Measurements from ENCODE around the gene FYCO1. TPM values are rescaled to one million over a fixed set of nuclear protein-coding genes. Genes with fewer than 3 reads are reported as not detected.
A peak's percentile ranks its signal among the peaks of the same experiment; 100 is the strongest.

The FYCO1 gene
- total RNA-seq, 4 donors from 2014 or later: 38.2 to 66.6 (median 50.5) TPM

DNA sequence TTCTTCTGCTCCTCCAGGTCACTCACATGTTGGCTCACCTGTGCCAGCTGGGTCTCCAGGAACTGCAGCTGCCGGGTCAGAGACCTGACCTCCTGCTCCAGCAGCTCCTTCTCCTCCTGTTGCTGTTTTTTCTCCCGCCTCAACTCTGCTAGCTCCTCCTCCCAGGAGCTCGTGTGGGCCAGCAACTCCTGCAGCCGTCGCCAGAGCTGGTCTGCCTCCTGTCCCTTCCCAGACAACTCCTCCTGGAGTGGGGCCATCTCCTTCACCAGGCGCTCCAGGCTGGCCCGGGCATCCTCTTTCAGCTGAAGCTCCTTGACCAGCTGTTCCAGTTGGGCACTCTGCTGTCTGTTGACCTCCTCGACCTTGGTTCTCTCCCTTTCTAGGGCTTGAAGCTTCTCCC is 27.9 kb downstream of the FYCO1 start:
- H3K36me3 ChIP-seq: peaks cover 42 to 62% of the 10 kb centered on the region in 2 donors
- intact Hi-C loops (cut with DNase I): no loop called here
- peak; percentile 64 to 81 for DNase-seq
- H3K27me3 ChIP-seq: no peaks in the 10 kb centered on the region
- no peaks in the 10 kb centered on the region for H3K9me3 ChIP-seq
- peaks cover 37 to 42% of the 10 kb centered on the region in 2 donors for H3K4me1 ChIP-seq
- peak overlapping the region; percentile 20 to 75 (median 70) for H3K27ac ChIP-seq
- 54 to 57% methylated on average over 8 of the region's 8 CpGs for WGBS, 2 donors
- no peak overlapping the region for H3K4me3 ChIP-seq (replicated peaks in 1 of 3)
- TF ChIP-seq, protein P1, sequence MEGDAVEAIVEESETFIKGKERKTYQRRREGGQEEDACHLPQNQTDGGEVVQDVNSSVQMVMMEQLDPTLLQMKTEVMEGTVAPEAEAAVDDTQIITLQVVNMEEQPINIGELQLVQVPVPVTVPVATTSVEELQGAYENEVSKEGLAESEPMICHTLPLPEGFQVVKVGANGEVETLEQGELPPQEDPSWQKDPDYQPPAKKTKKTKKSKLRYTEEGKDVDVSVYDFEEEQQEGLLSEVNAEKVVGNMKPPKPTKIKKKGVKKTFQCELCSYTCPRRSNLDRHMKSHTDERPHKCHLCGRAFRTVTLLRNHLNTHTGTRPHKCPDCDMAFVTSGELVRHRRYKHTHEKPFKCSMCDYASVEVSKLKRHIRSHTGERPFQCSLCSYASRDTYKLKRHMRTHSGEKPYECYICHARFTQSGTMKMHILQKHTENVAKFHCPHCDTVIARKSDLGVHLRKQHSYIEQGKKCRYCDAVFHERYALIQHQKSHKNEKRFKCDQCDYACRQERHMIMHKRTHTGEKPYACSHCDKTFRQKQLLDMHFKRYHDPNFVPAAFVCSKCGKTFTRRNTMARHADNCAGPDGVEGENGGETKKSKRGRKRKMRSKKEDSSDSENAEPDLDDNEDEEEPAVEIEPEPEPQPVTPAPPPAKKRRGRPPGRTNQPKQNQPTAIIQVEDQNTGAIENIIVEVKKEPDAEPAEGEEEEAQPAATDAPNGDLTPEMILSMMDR (IDR thresholded peaks at IDR 0.05): no peak
- no peak for TF ChIP-seq POLR2A (IDR thresholded peaks at IDR 0.05)

DNA sequence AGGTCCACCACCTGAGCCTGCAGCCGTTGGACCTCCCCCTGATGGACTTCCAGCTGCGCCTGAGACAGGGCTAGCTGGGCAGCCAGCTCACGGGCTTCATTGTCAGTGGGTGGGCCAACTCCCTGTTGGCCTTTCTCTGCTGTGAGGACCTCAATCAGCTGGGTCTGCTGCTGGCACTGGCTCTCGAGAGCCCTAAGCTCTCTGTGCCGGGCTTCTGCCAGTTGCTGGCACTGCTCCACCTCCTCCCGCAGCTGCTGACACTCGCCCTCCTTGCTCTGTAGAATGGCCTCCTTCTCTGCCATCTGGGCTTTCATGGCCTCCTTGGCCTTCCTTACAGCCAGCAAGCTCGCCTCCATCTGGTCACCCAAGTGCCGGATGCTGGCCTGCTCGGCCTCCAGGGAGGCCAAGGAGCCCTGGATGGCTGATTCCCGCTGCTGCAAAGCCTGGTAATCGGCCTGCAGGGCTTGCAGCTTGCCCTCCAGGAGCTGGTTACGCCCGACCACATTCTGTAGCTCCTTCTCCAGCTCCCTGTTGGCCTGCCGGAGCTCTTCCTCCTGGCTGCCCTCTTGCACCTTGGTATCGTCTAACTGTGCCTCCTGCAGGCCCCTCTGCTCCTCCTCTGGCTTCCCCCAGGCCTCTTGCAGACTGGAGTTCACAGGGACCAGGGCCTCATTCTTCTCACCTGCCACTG is 28.5 kb downstream of the FYCO1 start:
- H3K4me3 ChIP-seq (replicated peaks in 1 of 3): no peak overlapping the region
- H3K9me3 ChIP-seq: no peaks in the 10 kb centered on the region
- WGBS, 2 donors: 51 to 75% methylated on average over 12 to 16 of the region's 16 CpGs
- peak overlapping the region; percentile 20 to 75 (median 70) for H3K27ac ChIP-seq
- peak; percentile 64 to 66 for DNase-seq
- no peaks in the 10 kb centered on the region for H3K27me3 ChIP-seq
- H3K36me3 ChIP-seq: peaks cover 48 to 68% of the 10 kb centered on the region in 2 donors
- intact Hi-C loops (cut with DNase I): no loop called here
- TF ChIP-seq, protein P1 (IDR thresholded peaks at IDR 0.05): no peak
- TF ChIP-seq POLR2A (IDR thresholded peaks at IDR 0.05): no peak
- H3K4me1 ChIP-seq: peaks cover 33 to 37% of the 10 kb centered on the region in 2 donors

DNA sequence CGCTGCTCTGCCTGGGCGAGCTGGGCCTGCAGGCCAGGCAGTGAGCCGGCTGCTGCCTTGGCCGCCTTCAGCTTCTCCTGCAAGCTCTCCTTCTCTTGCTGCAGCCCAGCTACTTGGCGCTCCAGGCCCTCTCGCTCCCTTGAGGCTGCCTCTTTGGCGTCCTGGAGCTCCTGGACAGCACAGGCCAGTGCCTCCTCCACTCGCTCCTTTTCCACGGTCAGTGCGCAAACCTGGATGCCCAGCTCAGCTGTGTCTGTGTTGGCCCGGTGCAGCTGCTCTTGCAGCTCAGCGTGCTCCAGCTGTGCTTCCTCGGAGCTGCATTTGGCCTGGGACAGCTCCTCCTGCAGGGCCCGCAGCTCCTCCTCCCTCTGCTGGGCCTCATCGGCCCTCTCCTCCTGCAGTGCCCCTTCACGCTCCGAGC is 29.2 kb downstream of the FYCO1 start:
- Histone ChIP-seq H3K27me3 (no peaks in the 10 kb centered on the region), H3K36me3 (peaks cover 54 to 76% of the 10 kb centered on the region in 2 donors), H3K9me3 (no peaks in the 10 kb centered on the region), H3K4me1 (peaks cover 30% of the 10 kb centered on the region in 2 donors), H3K27ac (peak overlapping the region in 2 of 3 donors; percentile 70 to 75), H3K4me3 (replicated peaks in 1 of 3) (no peak overlapping the region)
- no peak for TF ChIP-seq POLR2A (IDR thresholded peaks at IDR 0.05)
- TF ChIP-seq, protein P1 (IDR thresholded peaks at IDR 0.05): no peak
- DNase-seq: peak; percentile 40 to 77
- 47 to 57% methylated on average over 14 to 17 of the region's 17 CpGs for WGBS, 2 donors
- intact Hi-C loops (cut with DNase I): no loop called here

DNA sequence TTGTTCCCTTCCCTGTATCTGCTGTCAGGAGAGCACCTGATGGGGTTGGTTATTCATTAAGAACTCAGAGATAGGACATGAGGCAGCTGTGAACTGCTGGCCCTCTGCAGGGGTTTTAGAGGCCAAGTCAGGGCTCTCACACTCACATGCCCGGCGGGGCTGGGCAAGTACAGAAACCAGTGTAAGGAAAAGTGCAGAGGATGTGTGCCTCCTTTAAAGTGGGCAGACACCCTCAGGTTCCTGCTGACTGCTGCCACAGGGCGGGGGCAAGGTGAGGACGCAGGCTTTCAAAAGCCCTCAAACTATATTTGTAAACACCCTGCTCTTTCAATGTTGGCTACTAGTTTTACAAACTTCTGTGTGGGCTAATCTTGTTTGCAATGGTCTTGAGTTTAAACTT is 30.0 kb downstream of the FYCO1 start:
- 60 to 77% methylated on average over 4 of the region's 4 CpGs for WGBS, 2 donors
- Histone ChIP-seq H3K4me3 (replicated peaks in 1 of 3) (no peak overlapping the region), H3K27ac (no peak overlapping the region), H3K27me3 (no peaks in the 10 kb centered on the region), H3K4me1 (peaks cover 28 to 30% of the 10 kb centered on the region in 2 donors), H3K9me3 (no peaks in the 10 kb centered on the region), H3K36me3 (peaks cover 62 to 83% of the 10 kb centered on the region in 2 donors)
- no peak for DNase-seq
- intact Hi-C loops (cut with DNase I): no loop called here
- TF ChIP-seq, protein P1 (IDR thresholded peaks at IDR 0.05): no peak

DNA sequence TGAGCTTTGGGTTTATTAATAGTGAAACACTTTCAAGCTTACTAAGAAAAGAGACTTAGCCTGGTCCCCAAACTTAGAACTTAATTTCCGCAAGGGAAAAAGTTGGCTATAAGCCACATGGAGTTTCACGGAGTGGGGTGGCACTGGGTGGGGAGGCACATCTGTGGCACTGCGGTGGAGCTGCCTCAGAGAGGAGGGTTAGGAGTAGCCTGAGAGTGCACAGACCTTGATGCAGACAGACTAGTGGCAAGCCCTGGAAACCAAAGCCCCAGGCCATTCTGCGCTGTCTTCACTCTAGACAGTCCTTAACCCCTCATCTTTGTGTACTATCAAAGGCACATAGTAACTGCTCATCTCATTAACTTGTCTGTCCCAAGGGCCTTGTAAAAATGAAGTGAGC is 30.4 kb downstream of the FYCO1 start:
- no peak overlapping the region for H3K4me3 ChIP-seq (replicated peaks in 1 of 3)
- intact Hi-C loops (cut with DNase I): no loop called here
- H3K36me3 ChIP-seq: peaks cover 62 to 87% of the 10 kb centered on the region in 2 donors
- TF ChIP-seq, protein P1 (IDR thresholded peaks at IDR 0.05): no peak
- TF ChIP-seq POLR2A (IDR thresholded peaks at IDR 0.05): no peak
- no peaks in the 10 kb centered on the region for H3K9me3 ChIP-seq
- no peak overlapping the region for H3K27ac ChIP-seq
- H3K27me3 ChIP-seq: no peaks in the 10 kb centered on the region
- 82 to 84% methylated on average over 4 of the region's 4 CpGs for WGBS, 2 donors
- H3K4me1 ChIP-seq: peaks cover 29 to 30% of the 10 kb centered on the region in 2 donors
- DNase-seq: no peak

All from thyroid gland (tissue), 4 donors.